Measurements from ENCODE around the gene TMEM163.
A peak's percentile ranks its signal among the peaks of the same experiment; 100 is the strongest.
"Not testable (repeated sequence)": the region's sequence is repeated elsewhere in the genome, so short reads cannot be mapped to it uniquely, and the experiment has no call there.

The TMEM163 gene

DNA sequence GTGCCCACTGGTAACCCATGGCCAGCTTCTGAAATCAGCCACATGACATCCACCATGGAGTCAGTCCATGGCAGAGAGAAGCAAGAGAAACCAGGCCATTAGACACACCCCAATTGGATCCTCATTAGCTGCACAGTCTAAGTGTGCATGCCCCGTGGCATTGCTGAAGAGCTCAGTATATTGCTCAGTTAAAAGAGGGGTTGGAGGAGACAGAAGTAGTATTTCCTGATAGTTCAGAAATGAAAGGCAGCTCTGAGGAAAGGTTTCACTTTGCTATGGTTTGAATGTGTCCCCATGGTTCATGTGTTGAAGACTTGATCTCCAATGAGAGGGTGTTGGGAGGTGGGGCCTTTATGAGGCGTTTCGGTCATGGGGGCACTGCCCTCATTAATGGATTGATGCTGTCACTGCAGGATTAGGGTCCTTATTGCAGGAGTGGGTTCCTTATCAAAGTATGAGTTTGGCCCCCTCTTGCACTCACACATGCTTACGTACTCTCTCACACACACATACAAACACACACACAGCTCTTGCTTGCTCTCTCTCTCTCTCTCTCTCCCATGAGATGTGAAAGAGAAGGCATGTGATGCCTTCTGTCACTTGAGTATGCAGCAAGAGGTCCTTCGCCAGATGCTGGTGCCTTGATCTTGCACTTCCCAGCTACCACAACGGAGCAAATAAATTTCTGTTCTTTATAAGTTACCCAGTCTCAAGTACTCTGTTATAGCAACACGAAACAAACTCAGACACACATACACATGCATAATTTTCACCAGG is 58.0 kb downstream of the TMEM163 start:
- DNase-seq, result no peak

DNA sequence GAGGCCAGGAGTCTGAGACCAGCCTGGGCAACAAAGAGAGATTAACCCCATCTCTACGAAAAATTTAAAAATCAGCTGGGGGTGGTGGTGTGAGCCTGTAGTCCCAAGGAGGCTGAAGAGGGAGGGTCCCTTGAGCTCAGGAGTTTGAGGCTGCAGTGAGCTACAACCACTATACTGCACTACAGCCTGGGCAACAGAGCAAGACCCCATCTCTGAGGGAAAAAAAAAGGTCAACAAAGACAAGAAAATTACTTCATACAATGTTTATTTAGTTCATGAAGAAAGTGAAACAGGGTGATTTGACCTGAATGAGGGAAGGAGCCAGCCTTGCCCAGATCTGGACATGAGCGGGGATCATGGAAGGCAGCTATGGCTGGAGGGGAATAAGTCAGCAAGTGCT is 59.1 kb downstream of the TMEM163 start:
- no peak for DNase-seq

DNA sequence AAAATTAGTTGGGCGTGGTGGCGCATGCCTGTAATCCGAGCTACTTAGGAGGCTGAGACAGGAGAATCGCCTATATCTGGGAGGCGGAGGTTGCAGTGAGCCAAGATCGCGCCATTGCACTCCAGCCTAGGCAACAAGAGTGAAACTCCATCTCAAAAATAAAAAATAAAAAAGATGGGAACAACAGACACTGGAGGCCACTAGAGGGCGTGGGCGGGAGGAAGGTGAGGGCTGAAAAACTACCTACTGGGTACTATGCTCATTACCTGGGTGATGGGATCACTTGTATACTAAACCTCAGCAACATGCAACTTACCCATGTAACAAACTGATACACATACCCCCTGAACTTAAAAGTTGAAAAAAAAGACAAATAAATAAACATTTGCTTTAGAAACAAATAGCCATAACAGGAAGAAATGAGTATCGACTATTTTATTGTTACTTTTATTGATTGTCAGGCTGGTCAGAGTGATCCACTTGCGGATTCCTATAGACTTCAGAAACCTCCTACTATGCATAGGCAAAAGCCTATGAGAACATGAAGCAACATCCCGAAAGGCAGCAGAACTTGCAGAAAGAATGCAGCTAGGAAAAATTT is 61.0 kb downstream of the TMEM163 start:
- DNase-seq, result peak; percentile 49

DNA sequence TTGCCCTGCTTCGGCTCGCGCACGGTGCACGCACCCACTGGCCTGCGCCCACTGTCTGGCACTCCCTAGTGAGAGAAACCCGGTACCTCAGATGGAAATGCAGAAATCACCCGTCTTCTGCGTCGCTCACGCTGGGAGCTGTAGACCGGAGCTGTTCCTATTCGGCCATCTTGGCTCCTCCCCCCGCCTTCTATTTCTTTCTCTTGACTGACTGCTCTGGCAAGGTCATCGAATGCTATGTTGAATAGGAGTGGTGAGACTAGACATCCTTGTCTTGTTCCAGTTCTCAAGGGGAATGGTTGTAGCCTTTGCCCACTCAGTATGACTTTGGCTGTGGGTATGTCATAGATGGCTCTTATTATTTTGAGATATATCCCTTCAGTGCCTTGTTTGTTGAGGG is 62.4 kb downstream of the TMEM163 start:
- DNase-seq, result not testable (repeated sequence)

DNA sequence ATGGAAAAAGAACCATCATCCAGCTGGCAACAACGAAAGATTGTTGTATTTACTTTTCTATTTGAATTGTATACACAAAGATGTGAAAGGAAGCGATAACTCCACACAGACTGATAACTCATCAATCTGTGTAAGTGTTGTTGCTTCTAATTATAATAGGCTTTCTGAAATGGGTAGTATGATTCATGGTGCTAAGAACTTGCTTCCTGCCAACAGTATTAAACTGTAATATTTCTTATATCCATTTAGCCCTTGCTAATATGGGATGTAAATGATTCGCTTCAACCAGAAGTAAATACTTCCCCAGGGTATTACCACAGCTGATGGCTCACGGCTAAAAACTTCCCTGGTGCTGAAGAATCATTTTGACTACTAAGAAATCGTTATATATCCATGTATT is 70.2 kb downstream of the TMEM163 start:
- DNase-seq, result no peak

DNA sequence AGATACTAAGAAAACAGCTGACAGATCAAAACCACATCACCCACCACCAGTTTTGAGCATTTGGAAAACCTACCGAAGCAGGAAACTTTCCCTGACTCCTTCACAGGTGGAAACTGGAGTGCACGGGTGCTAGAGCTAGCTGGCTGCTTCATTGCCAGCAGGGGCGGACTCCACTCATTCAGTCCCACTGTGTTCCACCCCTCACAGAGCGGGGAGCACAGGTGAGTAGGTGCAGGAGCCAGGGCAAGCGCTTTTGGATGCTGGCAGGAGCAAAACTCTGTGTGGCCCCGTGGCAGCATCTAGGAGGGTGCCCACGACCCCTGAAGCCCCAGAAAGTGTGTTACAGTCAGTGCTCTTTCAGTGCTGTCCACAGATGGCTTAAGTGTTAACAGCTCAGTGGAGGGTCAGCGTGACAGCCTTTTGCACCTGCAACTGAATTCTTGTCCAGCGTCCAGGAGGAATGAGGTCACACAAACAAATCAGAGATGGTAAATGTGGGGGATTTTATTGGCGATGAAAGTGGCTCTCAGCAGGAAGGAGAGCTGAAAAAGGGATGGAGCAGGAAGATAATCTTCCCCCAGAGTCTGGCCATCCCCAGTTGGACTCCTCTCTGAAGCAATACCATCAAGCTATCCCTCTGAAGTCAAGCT is 71.1 kb downstream of the TMEM163 start:
- no peak for DNase-seq

DNA sequence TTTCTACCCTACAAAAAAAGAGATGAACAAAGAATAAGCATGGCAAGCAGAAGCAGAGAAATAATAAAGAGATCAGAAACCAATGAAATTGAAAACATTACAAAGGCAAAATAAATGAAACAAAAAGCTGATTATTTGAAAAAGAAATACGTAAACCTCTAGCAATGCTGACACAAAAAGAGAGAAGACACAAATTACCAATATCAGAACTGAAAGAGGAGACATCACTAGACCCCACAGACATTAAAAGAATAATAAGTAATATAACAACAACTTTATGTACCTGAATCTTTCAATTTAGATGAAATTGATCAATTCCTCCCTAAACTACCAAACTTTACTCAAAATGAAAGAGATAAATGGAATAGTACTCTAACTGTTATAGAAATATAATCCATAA is 75.9 kb downstream of the TMEM163 start:
- no peak for DNase-seq

DNA sequence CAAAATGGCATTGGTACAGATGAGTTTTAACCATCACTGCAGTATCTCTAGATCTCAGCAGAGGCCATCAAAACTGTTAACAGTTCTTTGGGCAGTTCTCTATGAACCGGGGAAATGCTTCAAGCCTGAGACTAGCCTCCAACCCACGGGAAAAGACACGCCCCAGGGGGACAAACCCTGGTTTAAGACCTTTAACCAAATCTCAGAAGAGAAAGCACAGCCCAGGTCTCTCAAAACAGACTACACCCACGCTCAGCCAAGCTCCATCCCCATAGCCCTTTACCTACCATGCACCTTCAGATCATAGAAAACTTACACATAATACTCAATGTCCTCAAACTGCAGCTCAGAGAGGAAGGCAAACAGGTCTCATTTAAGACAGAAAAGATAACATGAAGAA is 78.3 kb downstream of the TMEM163 start:
- DNase-seq, result no peak

DNA sequence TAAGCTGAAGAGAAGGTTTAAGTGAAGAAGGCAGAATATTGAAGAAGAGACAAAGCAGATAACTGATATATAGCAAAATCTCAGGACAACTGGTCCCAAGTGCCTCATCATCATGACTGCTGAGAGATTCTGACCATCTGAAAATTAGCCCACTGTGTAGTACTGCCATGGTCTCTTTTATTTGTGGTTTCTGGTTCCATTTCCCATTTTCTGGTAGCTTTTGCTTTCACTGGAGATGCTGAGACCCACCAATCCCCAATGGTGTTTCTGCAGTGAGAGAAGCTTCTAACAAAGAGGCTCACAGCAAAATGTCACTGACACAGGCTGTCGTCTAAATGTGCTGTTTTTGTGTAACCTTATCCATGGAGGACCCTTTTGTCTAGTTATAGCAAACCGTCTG is 79.5 kb downstream of the TMEM163 start:
- no peak for DNase-seq

DNA sequence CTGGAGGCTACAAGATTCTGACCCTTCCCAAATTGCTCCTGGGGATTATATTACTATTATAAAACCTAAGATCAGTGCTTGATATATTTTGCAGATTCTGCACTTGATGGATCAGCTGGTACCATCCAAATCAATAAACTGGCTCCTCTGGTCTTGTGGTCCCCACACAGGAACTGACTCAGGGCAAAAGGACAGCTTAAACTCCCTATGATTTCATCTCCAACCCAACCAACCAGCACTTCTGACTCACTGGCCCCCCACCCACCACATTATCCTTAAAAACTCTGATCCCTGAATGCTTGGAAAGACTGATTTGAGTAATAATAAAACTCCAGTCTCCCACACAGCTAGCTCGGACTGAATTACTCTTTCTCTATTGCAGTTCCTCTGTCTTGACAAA is 82.1 kb downstream of the TMEM163 start:
- DNase-seq, result no peak

DNA sequence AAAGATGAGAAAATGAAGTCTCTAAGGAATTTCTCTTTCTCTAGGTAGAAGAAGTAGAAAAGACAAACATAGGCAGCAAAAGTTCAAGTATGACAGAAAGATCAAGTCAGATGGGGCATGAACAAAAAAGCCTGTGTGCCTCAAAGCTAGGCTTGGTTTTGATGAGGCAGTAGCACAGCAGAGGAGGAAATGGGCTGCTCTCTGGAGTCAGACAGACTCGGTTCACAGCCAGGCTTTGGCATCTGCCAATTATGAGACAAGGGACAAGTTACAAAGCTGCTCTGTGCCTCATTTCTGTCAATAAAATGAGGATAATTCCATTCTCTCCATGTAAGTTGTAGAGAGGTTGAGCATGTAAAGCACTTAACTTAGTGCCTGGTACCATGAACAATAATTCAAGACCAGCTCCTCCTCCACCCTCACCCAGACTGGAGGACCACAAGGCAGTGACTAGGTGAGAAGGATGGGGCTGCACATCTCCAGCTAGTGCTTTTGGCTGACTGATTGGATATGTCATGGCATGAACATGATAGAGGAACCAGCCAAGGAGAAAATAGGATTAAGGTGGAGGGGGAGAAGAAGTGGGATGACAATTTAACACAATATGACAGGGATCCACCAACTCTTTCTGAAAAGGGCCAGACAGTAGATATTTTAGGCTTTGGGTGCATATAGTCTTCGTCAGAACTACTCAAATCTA is 84.6 kb downstream of the TMEM163 start:
- no peak for DNase-seq

DNA sequence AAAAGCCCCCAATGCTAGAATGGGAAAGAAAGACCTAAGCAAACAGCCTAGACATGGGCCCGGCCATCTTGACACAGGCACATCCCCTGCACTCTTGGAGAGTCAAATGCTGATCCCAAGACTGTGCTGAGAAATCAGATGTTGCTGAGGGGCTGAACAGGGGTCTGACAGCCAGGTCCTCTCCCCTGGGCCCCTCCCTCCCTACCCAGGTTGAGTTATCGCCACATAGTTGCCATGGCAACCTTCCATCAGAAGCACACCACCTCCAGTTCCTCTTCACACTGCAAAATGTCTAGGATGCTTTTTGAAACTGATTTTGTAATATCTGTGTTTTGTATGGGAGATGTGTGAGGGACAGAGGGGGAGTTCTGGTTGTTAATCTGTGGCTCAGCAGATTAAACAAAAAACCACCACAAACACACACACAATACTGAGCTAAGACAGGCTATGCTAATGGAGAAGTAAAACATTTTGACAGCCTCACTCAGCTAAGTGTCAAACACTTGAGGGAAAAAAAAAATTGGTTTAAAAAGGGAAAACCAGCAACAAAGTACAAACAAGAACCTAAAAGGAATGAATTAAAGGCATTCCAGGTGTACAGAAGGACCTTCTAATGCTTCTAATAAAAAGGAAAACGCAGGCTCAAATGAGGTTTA is 88.2 kb downstream of the TMEM163 start:
- DNase-seq, result no peak

DNA sequence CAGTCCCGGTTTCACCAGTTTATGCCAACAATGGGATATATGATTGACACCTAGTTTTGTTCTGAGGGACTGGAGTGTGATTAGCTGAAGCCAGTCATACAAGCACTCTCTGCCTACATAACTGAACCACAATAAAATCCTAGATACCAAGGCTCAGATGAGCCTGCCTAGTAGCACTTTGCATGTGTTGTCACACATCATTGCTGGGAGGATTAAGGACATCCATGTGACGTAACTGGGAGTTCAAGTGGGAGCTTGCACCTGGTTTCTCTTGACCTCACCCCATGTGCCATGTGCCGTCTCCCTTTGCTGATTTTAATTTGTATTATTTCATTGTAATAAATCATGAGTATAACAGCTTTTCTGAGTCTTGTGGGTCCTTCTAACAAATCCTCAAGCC is 90.3 kb downstream of the TMEM163 start:
- no peak for DNase-seq

DNA sequence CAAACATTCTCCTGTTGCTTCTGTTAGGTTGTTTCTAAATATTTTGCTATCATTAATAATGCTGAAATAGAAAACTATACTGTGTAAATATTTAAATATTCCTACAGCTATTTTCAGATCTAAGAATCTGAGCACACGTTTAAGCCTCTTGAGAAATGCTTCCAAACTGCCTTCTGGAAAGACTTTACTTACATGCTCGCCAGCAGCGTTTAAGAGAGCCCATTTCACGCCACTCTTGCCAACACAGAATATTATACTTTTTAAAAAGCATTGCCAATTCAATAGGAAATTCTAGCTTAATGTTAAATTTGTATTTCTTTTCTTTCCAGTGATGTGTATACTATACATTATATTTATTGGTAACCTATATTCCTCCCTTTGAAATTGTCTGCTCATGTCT is 92.0 kb downstream of the TMEM163 start:
- no peak for DNase-seq

DNA sequence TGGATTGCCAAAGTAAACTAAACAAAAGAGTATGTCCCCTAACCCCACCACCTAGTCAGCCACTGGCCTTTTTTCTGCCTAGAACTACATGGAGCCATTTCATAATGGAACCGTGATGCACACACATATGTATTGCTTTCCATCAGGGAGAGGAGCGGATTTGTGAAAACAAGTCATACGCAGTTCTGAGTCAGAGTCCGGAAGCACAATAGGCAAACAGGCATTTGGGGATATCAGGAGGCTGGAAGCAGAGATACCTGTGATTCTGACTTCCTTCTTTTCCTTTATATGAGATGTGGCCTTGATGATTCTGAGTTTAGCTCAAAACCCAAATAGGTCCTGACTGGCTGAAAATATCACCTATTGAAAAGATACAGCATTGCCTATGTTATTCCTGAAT is 93.5 kb downstream of the TMEM163 start:
- DNase-seq, result no peak

DNA sequence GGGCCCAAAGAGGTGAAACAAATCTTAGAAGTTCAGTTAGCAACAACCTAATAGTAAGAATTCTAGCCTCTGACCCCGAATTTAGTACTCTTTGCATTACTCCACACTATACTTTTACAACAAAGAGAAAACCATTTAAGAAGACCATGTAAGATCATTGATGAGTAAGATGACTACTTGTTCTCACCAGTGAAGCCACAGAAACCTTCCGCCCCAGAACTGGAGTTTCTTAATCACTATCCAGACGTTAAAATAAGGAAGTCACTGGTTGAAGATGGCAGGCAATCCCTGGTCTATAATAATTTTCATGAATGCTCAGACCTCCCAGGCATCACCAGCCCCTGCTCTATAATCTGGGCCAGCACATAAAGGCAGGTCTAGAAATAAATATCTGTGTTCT is 95.0 kb downstream of the TMEM163 start:
- peak; percentile 55 for DNase-seq

DNA sequence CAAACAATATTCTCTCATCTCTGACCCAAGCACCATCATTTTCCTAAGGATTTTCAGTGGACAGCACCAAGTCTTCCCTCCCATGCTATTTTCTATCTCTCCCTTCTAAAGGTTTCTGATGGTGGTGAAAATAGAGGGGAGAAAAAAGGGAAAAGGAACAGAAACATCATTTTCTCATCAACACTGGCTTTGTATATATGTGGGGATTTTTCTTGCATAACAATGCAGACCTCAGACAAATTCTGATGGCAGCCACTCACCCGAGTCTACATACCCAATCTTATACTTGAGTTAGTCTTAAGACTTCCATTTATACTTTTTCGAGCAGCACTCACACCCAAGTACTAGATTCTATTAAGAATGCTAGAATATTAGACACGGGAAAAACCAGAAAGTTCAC is 95.8 kb downstream of the TMEM163 start:
- DNase-seq, result no peak

DNA sequence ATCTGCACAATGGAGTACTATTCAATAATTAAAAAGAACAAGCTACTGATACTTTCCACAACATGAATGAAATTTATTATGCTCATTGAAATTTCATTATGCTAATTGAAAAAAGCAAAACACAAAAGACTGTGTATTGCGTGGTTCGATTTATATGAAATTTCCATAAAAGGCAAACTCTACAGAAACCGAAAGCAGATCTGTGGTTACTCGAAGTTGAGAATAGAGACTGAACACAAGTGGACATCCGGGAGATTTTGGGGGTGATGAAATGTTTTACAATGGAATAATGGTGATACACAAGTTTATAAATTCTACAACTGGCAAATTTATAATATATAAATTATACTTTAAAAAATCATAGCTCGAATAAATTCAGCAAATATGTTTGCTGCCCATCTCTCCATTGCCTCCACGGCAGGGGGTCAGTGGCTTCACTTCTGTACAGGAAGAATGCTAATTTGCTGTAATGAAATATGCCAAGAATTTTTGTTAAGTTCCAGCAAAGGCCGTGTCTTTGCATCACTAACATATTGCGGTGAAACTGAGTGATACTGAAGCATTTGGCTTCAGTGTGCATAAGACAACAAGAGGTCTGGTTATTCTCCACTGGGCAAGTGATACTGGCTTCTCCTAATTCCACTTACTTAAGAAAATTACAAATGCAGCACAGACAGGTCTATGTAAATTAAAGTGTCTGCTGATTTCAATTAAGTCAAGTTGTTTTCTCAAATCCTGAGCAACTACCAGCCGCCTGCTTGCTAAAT is 96.7 kb downstream of the TMEM163 start:
- no peak for DNase-seq

DNA sequence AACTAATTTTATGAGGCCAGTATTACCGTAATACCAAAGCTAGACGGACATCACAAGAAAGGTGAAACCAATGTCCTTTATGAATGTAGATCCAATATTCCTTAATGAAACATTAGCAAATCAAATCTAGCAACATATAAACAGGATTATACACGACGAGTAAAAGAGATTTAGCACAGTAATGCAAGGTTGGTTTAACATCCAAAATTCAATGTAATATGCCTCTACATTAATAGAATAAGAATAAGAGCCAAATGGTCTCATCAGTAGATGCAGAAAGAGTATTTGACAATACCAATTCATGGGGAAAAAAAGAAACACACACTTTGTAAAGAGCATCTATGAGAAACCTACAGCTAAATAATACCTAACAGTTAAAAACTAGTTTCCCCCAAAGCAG is 99.5 kb downstream of the TMEM163 start:
- DNase-seq, result no peak

DNA sequence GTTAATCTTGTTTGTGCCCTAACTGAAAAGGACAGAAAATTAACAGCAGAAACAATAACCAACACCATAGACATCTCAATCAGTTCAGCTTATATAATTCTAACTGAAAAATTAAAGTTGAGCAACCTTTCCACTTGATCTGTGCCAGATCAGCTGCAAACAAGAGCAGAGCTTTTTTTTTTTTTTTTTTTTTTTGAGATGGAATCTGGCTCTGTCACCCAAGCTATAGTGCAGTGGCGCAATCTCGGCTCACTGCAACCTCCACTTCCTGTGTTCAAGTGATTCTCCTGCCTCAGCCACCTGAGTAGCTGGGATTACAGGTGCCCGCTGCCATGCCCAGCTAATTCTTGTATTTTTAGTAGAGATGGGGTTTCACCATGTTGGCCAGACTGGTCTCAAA is 103.3 kb downstream of the TMEM163 start:
- not testable (repeated sequence) for DNase-seq

DNA sequence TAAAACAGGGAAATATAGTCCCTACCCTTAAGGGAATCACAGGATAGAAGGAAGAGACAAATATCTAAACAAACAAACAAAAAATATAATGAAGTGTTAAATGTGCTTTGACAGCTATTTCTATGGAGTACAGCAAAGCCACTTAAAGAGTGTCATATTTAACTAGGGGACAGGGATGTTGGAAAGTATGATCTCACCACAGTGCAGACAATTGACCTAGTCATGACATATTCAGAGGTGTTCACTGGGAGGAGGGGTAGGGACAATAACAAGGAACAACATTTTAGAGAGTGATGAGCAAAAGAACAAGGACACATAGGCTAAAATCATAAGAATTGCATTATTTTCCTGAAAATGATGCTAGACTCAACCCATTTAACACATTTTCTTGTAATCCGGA is 107.5 kb downstream of the TMEM163 start:
- DNase-seq, result no peak

DNA sequence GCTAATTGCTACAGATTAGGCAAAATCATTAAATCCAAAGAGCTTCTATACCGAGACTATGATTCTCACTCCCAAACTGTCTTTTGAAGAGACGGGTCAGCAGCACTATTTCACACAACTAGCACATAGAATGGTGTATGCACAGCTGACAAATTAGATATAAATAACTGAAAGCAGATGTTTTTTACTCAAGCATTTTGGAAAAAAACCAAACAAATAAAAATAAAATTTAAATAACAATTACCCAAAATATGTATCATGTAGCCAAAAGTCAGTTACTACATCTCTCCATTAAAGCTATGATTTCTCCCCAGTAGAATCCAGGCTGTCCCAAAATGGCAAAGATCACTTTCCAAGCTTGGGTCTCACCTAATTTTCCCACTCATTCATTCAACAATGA is 107.9 kb downstream of the TMEM163 start:
- DNase-seq, result no peak
